Liver (tissue), 3 donors: ENCODE measurements around the gene CSF2.

ENCODE experiments used
- CTCF ChIP-seq: fragments of 150-350 bp; IDR thresholded peaks from 2 replicates; pipeline ENCODE4 v1.5.1; 2017; ENCODE audit warnings: improper control_type of control experiment, low read depth, low read length; ENCODE audit not compliant: missing input control
- GABPA ChIP-seq, 2 donors: IDR thresholded peaks in 1 of 2; conservative IDR thresholded peaks in 1 of 2; 2 replicates each; pipeline ENCODE4 v1.6.1; 2016; ENCODE audit warnings: antibody characterized with exemption in 2 of 2, mild to moderate bottlenecking in 1 of 2, moderate library complexity in 1 of 2
- MAX ChIP-seq: IDR thresholded peaks from 2 replicates; pipeline ENCODE4 v1.6.1; 2016; ENCODE audit warnings: antibody characterized with exemption
- REST ChIP-seq: IDR thresholded peaks from 2 replicates; pipeline ENCODE4 v1.6.1; 2016; ENCODE audit warnings: antibody characterized with exemption, mild to moderate bottlenecking
- ZBTB33 ChIP-seq: IDR thresholded peaks from 2 replicates; pipeline ENCODE4 v1.6.1; 2016; ENCODE audit warnings: antibody characterized with exemption
- donor health status: healthy.
- donor health status: healthy.

GRCh38 chr5:132094393-132095076 is 20.9 kb downstream of the CSF2 start:
- TF ChIP-seq CTCF, result no peak
- TF ChIP-seq MAX, result no peak
- TF ChIP-seq ZBTB33, result no peak
- no peak for TF ChIP-seq REST
- TF ChIP-seq GABPA (IDR thresholded peaks at IDR 0.05 in 1 of 2, conservative IDR thresholded peaks at IDR 0.05 in 1 of 2), result no peak
